ENCODE data around the gene C1R.
A peak's percentile ranks its signal among the peaks of the same experiment; 100 is the strongest.

Gene C1R

GRCh38 chr12:7096006-7096932, 4.0 kb upstream of the C1R start:
- no peak for DNase-seq

GRCh38 chr12:7093892-7094291, 1.6 kb upstream of the C1R start:
- DNase-seq: no peak

DNA sequence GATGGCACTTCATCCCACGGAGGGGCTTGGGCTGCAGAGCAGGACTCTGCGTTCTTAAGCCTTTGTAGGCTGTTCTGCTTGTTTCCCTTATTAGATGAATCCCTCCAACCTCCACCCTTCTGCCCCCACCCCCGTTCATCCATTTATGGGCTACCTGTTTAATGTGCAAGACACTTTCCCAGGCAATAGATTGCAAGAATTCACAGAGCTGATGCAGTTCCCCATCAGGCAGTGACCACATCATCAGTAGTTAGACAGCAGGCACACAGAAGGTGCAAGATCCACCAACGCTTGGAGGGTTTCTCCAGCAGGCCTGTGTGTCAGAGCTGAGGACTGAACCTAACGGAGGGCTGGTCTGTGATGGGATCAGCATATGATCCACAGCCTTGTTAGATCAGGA, 1.2 kb upstream of the C1R start:
- DNase-seq: no peak

- DNase-seq: no peak
Observed at GRCh38 chr12:7092986-7093460, 778 bp upstream of the C1R start.

GRCh38 chr12:7091660-7092228, 501 bp downstream of the C1R start:
- no peak for DNase-seq

DNA sequence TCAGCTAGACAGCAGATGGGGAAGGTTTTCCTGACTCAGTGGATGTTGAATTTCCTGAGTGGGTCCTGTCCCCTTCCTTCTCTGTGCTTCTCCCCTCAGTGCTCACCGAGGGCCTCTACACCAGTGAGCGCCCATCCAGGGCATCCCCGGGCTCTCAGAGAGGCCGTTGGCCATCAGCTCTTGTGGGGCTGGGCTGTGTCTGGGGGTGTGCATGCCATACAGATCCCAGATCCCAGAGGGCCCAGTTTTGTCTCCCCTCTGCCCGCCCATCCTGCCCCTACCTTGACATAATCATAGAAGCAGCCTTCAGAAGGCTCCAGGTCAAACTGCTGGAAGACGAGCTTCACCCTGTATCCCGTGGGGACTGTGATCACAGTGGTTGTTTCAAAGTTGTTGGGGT, 1.1 kb downstream of the C1R start:
- DNase-seq: no peak

DNA sequence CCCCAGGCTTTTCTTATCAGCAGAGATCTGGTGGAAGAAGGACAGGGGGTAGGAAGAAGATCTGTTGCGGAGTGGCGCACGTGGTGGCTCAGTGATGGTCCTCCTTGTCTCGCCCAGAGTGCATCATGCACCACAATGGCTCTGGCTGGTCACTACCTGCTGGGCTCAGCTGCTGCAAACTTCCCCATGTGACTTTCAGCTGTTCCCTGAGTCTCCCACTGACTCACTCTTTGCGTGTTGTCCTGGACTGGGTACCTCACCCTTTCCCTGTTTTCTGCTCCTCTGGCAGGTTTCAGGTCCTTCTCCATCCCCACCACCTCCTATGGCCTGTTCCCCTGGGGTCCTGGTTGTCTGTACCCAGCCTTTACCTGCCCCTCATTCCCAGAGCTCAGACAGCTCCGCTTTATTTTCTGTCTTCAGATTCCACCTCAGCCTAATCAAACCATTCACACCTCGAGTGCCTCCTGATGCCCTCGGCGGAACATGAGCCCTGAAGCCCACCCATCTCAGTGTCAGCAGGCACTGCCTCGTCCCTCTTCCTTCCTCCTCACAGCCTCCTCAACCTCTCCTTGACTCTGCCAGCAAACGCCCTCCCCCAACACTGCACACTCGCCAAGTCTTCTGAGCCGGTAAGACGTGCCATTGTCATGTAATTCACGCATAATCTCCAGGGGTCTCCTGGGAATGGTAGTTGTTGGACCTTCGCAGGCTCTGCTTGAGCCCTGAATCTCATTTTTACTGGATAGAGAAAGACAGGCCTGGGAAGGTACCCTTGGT, 1.8 kb downstream of the C1R start:
- no peak for DNase-seq

DNA sequence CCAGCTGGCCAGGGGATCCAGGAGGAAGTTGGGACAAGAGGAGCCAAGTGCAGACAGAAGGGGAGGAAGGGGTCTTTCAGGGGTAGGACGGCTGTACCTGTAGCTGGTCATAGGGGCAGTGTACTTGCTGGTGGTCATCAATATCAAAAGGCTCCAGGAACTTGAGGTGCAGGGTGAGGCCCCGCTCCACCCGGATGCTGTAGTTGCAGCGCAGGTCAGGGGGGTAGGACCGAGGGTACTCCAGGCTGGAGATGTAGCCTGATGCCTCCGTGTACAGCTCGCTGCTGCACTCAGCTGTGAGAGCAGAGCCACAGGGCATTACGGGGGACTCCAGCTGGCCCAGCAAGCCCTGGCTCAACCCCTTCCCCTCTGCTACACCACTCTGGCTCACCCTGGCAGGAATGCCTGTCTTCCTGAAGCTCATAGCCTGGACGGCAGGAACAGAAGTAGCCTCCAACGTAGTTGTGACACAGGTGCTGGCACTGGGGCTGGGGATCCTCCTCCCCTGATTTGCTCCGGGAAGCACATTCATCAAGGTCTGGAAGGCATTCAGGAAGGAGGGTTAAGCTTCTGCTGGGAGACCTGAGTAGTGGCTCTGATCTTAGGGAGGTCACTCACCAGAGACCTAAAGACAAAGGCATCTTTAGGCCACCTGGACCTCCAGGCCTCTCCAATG, 2.9 kb downstream of the C1R start:
- DNase-seq: no peak

DNA sequence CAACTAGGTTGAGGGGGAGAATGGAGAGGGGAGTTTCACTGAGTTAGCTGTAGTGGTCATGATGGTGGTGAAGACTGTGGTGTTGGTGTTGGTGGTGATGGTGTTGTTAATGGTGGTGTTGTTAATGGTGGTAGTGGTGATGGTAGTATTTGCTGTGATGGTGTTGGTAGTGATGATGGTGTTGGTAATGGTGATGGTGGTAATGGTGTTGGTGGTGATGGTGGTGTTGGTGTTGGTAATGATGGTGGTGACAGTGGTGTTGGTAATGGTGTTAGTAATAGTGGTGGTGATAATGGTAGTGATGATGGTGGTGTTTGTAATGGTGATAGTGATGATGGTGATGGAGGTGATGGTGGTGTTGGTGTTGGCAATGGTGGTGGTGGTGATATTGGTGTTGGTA, 9.1 kb downstream of the C1R start:
- no peak for DNase-seq

DNA sequence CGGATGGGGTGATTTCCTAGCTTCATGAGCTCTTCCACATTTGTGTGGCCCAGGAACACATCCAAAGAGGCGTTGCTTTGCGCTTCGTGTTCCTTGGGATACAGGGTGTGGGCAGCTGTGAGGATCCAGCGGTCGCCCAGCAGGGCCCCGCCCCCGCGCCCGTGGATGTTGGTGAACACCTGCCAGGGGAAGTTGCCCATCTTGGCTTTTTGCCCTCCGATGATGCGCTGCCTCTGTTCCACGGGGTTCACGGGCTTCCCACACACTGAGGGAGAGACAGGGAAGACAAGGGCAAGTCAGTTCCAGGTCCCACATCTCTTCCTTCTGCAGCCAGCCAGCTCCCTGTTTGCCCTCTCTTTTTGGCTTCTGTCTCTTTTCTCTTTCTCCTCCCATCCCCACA, 11.2 kb downstream of the C1R start:
- DNase-seq: no peak

DNA sequence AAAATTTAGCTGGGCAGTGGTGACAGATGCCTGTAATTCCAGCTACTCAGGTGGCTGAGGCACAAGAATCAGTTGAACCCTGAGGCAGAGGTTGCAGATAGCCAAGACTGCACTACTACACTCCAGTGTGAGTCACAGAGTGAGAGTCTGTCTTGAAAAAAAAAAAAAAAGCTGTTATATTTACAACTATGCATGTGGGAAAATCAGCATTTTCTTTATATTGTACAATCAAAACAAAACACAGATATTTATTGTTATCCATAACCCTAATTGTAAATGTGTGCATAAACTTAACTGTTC, 12.5 kb downstream of the C1R start:
- no peak for DNase-seq

- no peak for DNase-seq
Observed at GRCh38 chr12:7078163-7078562, 14.1 kb downstream of the C1R start.

DNA sequence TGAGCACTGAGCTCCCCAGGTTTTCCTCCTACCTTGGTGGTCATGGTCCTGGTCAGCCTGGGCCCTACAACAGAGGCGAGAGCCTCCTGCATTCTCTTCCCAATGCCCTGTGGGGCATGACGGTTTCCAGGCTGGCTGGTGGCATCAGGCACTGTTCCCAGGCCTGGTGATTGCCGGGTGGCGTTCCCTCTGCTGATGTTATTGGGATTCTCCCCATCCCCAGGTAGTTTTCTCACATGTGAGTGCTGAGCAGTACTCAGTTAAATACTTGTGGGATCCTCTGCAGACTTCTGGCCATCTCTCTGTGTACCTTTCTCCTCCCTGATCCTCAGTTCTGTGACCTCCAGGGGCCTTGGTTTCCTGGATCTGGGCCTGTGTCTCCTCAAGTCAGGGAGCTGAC, 15.8 kb downstream of the C1R start:
- no peak for DNase-seq

DNA sequence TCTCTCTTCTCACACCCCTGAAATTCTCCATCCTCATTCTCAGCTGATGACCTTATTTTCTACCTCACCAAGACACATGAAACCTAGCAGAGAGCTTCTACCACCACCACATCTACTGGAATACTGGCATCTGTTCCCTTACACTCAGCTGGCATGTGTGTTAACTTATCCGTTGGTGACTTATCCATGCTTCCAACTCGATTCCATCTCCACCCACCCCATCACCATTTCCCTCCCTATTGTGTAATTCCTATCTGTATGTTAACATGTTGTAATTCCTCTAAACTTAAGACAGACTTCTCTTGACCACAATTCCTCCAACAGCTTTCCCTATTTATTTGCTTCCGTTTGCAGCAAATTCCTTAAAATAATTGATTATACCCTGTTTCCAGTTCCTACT, 16.3 kb downstream of the C1R start:
- no peak for DNase-seq

DNA sequence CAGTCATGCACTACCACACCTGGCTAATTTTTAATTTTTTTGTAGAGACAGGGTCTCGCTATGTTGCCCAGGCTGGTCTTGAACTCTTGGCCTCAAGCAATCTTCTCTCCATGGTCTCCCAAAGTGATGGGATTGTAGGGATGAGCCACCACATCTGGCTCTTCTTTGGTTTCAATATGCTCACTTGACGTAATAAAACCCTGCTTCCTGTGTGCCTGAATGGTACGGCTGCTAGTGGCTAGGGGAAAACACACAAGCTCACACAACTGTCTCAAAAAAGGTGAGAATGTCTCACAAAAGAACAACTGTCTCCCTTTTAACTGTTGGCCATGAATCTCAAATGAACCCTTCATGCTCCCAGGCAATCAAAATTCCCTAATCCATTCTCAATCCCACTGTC, 16.7 kb downstream of the C1R start:
- no peak for DNase-seq

DNA sequence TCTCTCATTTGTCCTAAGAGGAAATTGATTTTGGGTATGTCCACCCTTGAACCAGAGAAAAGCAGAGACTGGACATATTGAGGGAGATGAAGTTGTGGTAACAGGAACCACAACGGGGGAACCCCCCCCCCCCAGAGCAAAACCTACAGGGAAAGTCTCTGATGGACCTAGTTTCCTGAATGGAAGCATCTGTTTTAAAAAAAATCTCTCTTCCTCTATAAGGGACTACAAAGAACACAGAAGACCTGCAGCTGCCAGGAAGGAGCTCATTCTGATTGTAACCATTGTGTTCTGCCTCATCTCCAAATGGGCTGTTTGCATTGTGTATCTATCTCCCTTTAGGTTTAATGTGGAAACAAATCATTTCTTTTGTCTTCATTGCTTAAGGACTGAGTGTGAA, 18.3 kb downstream of the C1R start:
- peak; percentile 84 for DNase-seq

GRCh38 chr12:7072554-7072953, 19.7 kb downstream of the C1R start:
- no peak for DNase-seq

- DNase-seq: no peak
Observed at GRCh38 chr12:7072035-7072434, 20.2 kb downstream of the C1R start.

DNA sequence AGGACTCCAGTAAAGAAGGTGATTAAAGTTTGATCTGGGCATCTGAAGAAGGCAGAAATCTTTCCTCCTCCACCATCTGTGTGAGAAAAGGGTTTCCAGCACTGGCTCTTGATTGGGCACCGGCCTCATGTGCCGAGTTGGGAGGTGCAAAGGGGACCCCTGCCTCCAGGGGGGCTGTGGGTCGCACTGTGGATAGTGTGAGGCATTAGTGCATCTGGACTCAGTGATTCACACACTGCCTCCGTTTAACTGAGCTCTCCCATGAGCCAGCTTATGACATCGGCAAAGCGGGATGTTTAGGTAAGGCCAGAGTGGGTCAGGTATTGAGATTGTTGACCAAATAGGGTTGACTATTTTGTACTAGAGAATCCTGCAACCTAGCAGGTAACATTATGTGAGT, 22.9 kb downstream of the C1R start:
- no peak for DNase-seq

DNA sequence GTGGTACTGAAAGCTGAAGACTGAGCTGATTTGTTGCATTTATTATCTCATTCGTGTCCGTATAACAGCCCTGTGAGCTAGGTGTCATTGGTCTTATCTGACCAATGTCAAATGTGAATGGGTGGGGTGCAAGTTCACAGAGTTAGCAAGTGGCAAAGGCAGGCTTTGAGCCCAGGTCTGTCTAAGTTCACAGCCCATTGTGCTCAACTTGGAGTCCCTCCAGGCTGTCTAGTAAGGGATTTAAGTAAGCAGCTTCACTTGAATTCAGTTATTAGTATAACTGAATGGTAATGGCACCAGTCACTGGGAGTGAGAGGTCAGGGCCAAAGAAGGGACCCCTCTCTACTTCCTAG, 23.3 kb downstream of the C1R start:
- DNase-seq: no peak

GRCh38 chr12:7068240-7068993, 23.8 kb downstream of the C1R start:
- DNase-seq: no peak

- no peak for DNase-seq
Observed at GRCh38 chr12:7067096-7067495, 25.1 kb downstream of the C1R start.

GRCh38 chr12:7066596-7066995, 25.6 kb downstream of the C1R start:
- no peak for DNase-seq

Measured in NCI-H146 (cell line).